Measurements from ENCODE around the gene KCND3. TPM values are rescaled to one million over a fixed set of nuclear protein-coding genes. Genes with fewer than 3 reads are reported as not detected.

Gene KCND3
- total RNA-seq, 1 donor from 2014 or later: 8.1 TPM

DNA sequence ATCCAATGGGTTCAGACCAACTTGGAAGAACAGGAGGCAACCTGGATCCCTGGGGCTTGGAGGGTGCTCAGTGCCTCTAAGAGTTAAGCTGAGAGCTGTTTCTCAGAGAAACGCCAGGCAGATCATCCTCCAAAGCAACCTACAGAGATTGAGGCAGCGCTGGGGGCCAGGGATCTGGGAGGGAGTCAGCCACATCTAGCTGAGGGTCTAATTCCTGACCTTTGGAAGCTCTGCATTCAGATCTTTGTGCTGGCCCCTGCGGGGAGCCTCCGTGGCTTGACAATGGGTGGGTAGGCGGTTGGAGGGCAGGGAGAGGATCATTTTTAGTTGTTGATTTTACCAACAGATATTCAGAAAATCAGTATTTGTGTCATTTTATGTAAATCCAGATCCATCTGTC is 154.5 kb downstream of the KCND3 start:
- Histone ChIP-seq H3K4me1 (no peaks in the 10 kb centered on the region), H3K27ac (no peak overlapping the region), H3K4me3 (no peak overlapping the region), H3K27me3 (no peaks in the 10 kb centered on the region), H3K36me3 (no peaks in the 10 kb centered on the region), H3K9me3 (no peaks in the 10 kb centered on the region)
- no peak for DNase-seq (ENCODE audit: extremely low spot score in 2 of 2)
- TF ChIP-seq POLR2AphosphoS5 (IDR thresholded peaks at IDR 0.05; ENCODE audit: insufficient read depth in 1 of 2, low read depth in 1 of 2): no peak
- TF ChIP-seq, protein P1, sequence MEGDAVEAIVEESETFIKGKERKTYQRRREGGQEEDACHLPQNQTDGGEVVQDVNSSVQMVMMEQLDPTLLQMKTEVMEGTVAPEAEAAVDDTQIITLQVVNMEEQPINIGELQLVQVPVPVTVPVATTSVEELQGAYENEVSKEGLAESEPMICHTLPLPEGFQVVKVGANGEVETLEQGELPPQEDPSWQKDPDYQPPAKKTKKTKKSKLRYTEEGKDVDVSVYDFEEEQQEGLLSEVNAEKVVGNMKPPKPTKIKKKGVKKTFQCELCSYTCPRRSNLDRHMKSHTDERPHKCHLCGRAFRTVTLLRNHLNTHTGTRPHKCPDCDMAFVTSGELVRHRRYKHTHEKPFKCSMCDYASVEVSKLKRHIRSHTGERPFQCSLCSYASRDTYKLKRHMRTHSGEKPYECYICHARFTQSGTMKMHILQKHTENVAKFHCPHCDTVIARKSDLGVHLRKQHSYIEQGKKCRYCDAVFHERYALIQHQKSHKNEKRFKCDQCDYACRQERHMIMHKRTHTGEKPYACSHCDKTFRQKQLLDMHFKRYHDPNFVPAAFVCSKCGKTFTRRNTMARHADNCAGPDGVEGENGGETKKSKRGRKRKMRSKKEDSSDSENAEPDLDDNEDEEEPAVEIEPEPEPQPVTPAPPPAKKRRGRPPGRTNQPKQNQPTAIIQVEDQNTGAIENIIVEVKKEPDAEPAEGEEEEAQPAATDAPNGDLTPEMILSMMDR (IDR thresholded peaks at IDR 0.05): no peak
- intact Hi-C loops (cut with DNase I): no loop called here

DNA sequence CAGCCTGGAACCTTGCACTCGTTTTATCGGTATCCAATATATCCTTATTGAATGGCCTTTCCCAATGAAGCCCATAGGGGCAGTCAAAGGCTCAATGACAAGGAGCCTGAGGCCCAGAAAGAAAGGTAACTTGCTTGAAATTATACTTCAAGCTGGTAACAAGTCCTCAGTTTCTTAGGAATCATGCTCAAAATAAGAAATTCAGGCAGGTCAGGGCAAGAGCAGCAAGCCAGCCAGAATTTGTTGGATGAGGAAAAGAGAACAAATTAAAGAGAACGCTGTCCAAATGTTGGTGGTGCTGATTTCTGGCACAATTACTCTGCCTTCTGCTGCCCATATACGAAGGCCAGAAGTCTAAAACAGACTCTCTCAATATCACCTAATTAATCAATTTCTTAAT is 156.1 kb downstream of the KCND3 start:
- H3K4me3 ChIP-seq: no peak overlapping the region
- no peaks in the 10 kb centered on the region for H3K27me3 ChIP-seq
- H3K27ac ChIP-seq: no peak overlapping the region
- no peak for TF ChIP-seq POLR2A (IDR thresholded peaks at IDR 0.05)
- TF ChIP-seq POLR2AphosphoS5 (IDR thresholded peaks at IDR 0.05; ENCODE audit: insufficient read depth in 1 of 2, low read depth in 1 of 2): no peak
- TF ChIP-seq, protein P1 (IDR thresholded peaks at IDR 0.05): no peak
- H3K36me3 ChIP-seq: no peaks in the 10 kb centered on the region
- no peaks in the 10 kb centered on the region for H3K4me1 ChIP-seq
- intact Hi-C loops (cut with DNase I): no loop called here
- H3K9me3 ChIP-seq: no peaks in the 10 kb centered on the region
- DNase-seq (ENCODE audit: extremely low spot score in 2 of 2): no peak

DNA sequence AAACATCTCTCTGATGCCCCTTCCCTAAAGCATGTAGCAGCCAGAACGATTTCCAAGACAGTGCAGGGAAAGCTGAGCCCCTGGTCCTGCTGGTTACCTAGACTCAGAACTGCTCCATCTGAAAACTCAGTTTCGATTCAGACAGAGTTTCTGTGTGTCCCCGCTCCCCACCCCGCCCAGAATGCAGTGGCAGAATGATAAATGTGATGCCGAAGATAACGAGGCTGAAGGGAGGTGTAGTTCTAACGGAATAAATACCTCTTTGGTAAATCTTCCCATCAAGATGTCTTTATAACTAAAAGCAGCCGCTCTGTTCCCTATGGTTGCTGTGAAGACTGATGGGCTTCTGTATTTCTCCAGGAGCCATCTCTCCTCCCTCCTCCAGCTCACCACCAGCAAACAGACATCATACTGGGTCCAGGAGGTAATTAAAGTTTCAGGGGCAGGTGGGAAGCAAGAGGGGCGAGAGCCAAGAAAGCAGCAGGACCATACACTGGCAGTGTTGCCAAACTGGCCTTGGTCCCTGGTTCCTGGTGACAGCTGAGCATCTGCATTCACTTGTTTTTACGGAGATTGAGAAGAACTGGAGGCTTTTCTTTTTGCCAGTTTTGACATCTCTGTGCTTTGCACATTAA is 156.8 kb downstream of the KCND3 start:
- Histone ChIP-seq H3K4me1 (no peaks in the 10 kb centered on the region), H3K27me3 (no peaks in the 10 kb centered on the region), H3K9me3 (no peaks in the 10 kb centered on the region), H3K4me3 (no peak overlapping the region), H3K27ac (no peak overlapping the region), H3K36me3 (no peaks in the 10 kb centered on the region)
- no peak for TF ChIP-seq POLR2A (IDR thresholded peaks at IDR 0.05)
- TF ChIP-seq, protein P1 (IDR thresholded peaks at IDR 0.05): no peak
- no peak for TF ChIP-seq POLR2AphosphoS5 (IDR thresholded peaks at IDR 0.05; ENCODE audit: insufficient read depth in 1 of 2, low read depth in 1 of 2)
- intact Hi-C loops (cut with DNase I): no loop called here
- no peak for DNase-seq (ENCODE audit: extremely low spot score in 2 of 2)

DNA sequence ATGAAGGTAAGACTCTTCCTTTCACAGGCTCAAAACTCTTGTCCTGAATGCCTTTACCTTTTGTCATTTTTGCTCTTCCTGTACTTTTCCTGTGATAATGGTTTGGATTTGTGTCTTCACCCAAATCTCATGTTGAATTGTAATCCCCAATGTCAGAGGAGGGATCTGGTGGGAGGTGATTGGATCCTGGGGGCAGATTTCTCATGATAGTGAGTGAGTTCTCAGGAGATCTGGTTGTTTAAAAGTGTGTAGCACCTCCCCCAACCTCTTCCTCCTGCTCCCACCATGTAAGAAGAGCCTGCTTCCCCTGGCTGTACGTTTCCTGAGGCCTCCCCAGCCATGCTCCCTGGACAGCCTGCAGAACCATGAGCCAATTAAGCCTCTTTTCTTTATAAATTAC is 158.3 kb downstream of the KCND3 start:
- Histone ChIP-seq H3K9me3 (no peaks in the 10 kb centered on the region), H3K27me3 (no peaks in the 10 kb centered on the region), H3K27ac (no peak overlapping the region), H3K36me3 (no peaks in the 10 kb centered on the region), H3K4me3 (no peak overlapping the region), H3K4me1 (no peaks in the 10 kb centered on the region)
- no peak for TF ChIP-seq POLR2A (IDR thresholded peaks at IDR 0.05)
- TF ChIP-seq, protein P1 (IDR thresholded peaks at IDR 0.05): no peak
- no peak for TF ChIP-seq POLR2AphosphoS5 (IDR thresholded peaks at IDR 0.05; ENCODE audit: insufficient read depth in 1 of 2, low read depth in 1 of 2)
- DNase-seq (ENCODE audit: extremely low spot score in 2 of 2): no peak
- intact Hi-C loops (cut with DNase I): no loop called here

DNA sequence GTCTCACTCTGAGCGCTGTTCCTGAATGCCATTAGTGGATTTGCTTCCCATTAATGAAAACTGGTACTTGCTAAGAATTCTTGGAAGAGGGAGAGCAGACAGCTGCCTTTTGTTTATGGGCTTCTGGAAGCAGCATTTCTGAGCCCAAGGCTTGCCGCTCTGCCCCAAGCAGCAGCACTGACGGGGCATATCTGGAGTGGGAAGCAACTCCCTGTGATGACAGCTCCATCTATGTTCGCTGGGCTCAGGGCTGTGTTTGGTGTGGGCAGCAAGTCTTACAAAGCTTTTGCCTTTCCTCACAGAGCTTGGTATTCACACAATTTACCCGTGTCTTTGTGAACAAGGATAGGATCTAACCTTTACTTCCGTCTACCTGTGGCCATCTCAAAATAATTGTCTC is 161.5 kb downstream of the KCND3 start:
- Histone ChIP-seq H3K4me3 (no peak overlapping the region), H3K4me1 (no peaks in the 10 kb centered on the region), H3K36me3 (no peaks in the 10 kb centered on the region), H3K9me3 (no peaks in the 10 kb centered on the region), H3K27ac (no peak overlapping the region), H3K27me3 (no peaks in the 10 kb centered on the region)
- intact Hi-C loops (cut with DNase I): no loop called here
- DNase-seq (ENCODE audit: extremely low spot score in 2 of 2): no peak
- TF ChIP-seq, protein P1 (IDR thresholded peaks at IDR 0.05): no peak
- no peak for TF ChIP-seq POLR2A (IDR thresholded peaks at IDR 0.05)
- no peak for TF ChIP-seq POLR2AphosphoS5 (IDR thresholded peaks at IDR 0.05; ENCODE audit: insufficient read depth in 1 of 2, low read depth in 1 of 2)
